Fibroblast of lung (primary cell): ENCODE results near the gene KAT8. TPM values are rescaled to one million over a fixed set of nuclear protein-coding genes. Genes with fewer than 3 reads are reported as not detected.
"Not testable (repeated sequence)": the region's sequence is repeated elsewhere in the genome, so short reads cannot be mapped to it uniquely, and the experiment has no call there.

Source experiments
- DNase-seq, 2 donors: peaks; one replicate each; pipeline versions ENCODE4 v3.0.0 to v3.0.0-alpha.2; 2010; ENCODE audit warnings: low read depth in 2 of 2
- H2AFZ ChIP-seq: 2 replicates; pipeline ENCODE4 v1.5.1; 2012; ENCODE audit warnings: low read length, control low read depth, inconsistent platforms
- H3K27ac ChIP-seq: 2 replicates; pipeline ENCODE4 v1.5.1; 2011; ENCODE audit warnings: low read length, control low read depth; ENCODE audit not compliant: insufficient read depth
- H3K27me3 ChIP-seq: 2 replicates; pipeline ENCODE4 v1.5.1; 2011; ENCODE audit warnings: mild to moderate bottlenecking, low read length; ENCODE audit not compliant: control insufficient read depth, insufficient read depth
- H3K36me3 ChIP-seq: 2 replicates; pipeline ENCODE4 v1.5.1; 2011; ENCODE audit warnings: low read length; ENCODE audit not compliant: control insufficient read depth, insufficient read depth
- H3K4me1 ChIP-seq: 2 replicates; pipeline ENCODE4 v1.5.1; 2011; ENCODE audit warnings: low read length; ENCODE audit not compliant: control insufficient read depth, insufficient read depth; ENCODE audit errors: extremely low read depth
- H3K4me2 ChIP-seq: 2 replicates; pipeline ENCODE4 v1.5.1; 2011; ENCODE audit warnings: low read length, control low read depth; ENCODE audit not compliant: insufficient read depth; ENCODE audit errors: extremely low read depth
- H3K4me3 ChIP-seq, 4 experiments: fragments of 200-600 bp in 1 of 4; sonication (generic) in 1 of 4; replicated peaks in 1 of 4; 2 replicates each; pipeline ENCODE4 v1.5.1; 2011 to 2016; ENCODE audit warnings: low read length in 4 of 4, low read depth in 3 of 4, mild to moderate bottlenecking in 3 of 4, control low read depth in 2 of 4, inconsistent platforms in 1 of 4, mixed read lengths in 1 of 4; ENCODE audit not compliant: insufficient read depth in 1 of 4; ENCODE audit errors: control extremely low read depth in 1 of 4
- H3K79me2 ChIP-seq: 2 replicates; pipeline ENCODE4 v1.5.1; 2012; ENCODE audit warnings: mild to moderate bottlenecking, low read length, inconsistent platforms; ENCODE audit not compliant: control insufficient read depth, insufficient read depth
- H3K9ac ChIP-seq: 2 replicates; pipeline ENCODE4 v1.5.1; 2011; ENCODE audit warnings: mild to moderate bottlenecking, low read length, control low read depth; ENCODE audit not compliant: insufficient read depth
- H3K9me3 ChIP-seq: 2 replicates; pipeline ENCODE4 v1.5.1; 2012; ENCODE audit warnings: low read depth, low read length; ENCODE audit not compliant: control insufficient read depth, insufficient read depth
- H4K20me1 ChIP-seq: 2 replicates; pipeline ENCODE4 v1.5.1; 2011; ENCODE audit warnings: low read length; ENCODE audit not compliant: control insufficient read depth, insufficient read depth; ENCODE audit errors: extremely low read depth
- CTCF ChIP-seq, 2 donors: IDR thresholded peaks in 1 of 2; conservative IDR thresholded peaks in 1 of 2; 1 replicate in 1 of 2; 2 replicates in 1 of 2; pipeline ENCODE4 v1.5.1; 2011 to 2012; ENCODE audit warnings: low read length in 2 of 2, control low read depth in 1 of 2, inconsistent platforms in 1 of 2, low read depth in 1 of 2, mild to moderate bottlenecking in 1 of 2
- EZH2 ChIP-seq: IDR thresholded peaks from 2 replicates; pipeline ENCODE4 v1.5.1; 2012; ENCODE audit warnings: low read length, control low read depth, mild to moderate bottlenecking; ENCODE audit errors: missing control alignments
- polyA plus RNA-seq, 2 donors: library from polyadenylated mRNA; depleted of rRNA in 1 of 2; stranded (reverse) in 1 of 2; unstranded in 1 of 2; fragments of >200 nt; gene quantifications; 2 replicates each; pipeline ENCODE4 v1.2.1, GENCODE V29; 2011 to 2012; ENCODE audit warnings: missing spikeins in 1 of 2
- total RNA-seq: library from RNA; depleted of rRNA; stranded (reverse); fragments of >200 nt; gene quantifications from 2 replicates; pipeline ENCODE4 v1.2.1, GENCODE V29; 2014

The KAT8 gene
- total and polyA plus RNA-seq, 2 donors (not counting 1 experiment from before 2014, with no cell fraction given) = 23.9 to 30.4 TPM

- no peak overlapping the region for H2AFZ ChIP-seq
- H3K4me3 ChIP-seq = no peak overlapping the region
- no peaks in the 10 kb centered on the region for H3K9me3 ChIP-seq
- no peaks in the 10 kb centered on the region for H3K27me3 ChIP-seq
- DNase-seq = peak; percentile 37 to 77
- H3K27ac ChIP-seq = no peak overlapping the region
- no peak overlapping the region for H3K9ac ChIP-seq
- no peaks in the 10 kb centered on the region for H3K79me2 ChIP-seq
- H4K20me1 ChIP-seq = no peaks in the 10 kb centered on the region
- TF ChIP-seq EZH2 (no peak), CTCF (conservative IDR thresholded peaks at IDR 0.05 in 1 of 2, IDR thresholded peaks at IDR 0.05 in 1 of 2; ENCODE audit: low read depth in 1 of 2, low read length in 2 of 2) (no peak)
- H3K4me2 ChIP-seq = no peak overlapping the region
- H3K36me3 ChIP-seq = no peaks in the 10 kb centered on the region
- H3K4me1 ChIP-seq = peaks cover 9% of the 10 kb centered on the region
Observed at GRCh38 chr16:31138621-31139578, 21.4 kb downstream of the KAT8 start.

- H3K4me1 ChIP-seq, DNase-seq, H3K4me3 ChIP-seq, H3K36me3 ChIP-seq, H3K79me2 ChIP-seq, H3K9me3 ChIP-seq, H3K9ac ChIP-seq, H3K27me3 ChIP-seq, H4K20me1 ChIP-seq, H2AFZ ChIP-seq: not testable (repeated sequence)
- H3K27ac ChIP-seq = peak overlapping the region; percentile 56
- H3K4me2 ChIP-seq = peak overlapping the region; percentile 93
Observed at GRCh38 chr16:31141071-31141469, 23.6 kb downstream of the KAT8 start.

GRCh38 chr16:31141489-31142108 lies 24.1 kb downstream of the KAT8 start:
- Histone ChIP-seq H3K4me3 (peak overlapping the region; percentile 21 to 54 (median 44)), H3K4me2 (peak overlapping the region; percentile 93), H4K20me1 (no peaks in the 10 kb centered on the region), H3K9me3 (no peaks in the 10 kb centered on the region), H3K27me3 (peaks cover 6% of the 10 kb centered on the region), H3K9ac (peak overlapping the region; percentile 26), H3K36me3 (no peaks in the 10 kb centered on the region), H3K27ac (peak overlapping the region; percentile 56), H3K79me2 (no peaks in the 10 kb centered on the region), H3K4me1 (peaks cover 9% of the 10 kb centered on the region), H2AFZ (peak overlapping the region; percentile 87)
- peak in 1 of 2 donors; percentile 69 for DNase-seq
- TF ChIP-seq EZH2 (no peak), CTCF (conservative IDR thresholded peaks at IDR 0.05 in 1 of 2, IDR thresholded peaks at IDR 0.05 in 1 of 2; ENCODE audit: low read depth in 1 of 2, low read length in 2 of 2) (no peak)
